K562 (cell line): ENCODE measurements around the gene DHDDS. TPM values are rescaled to one million over a fixed set of nuclear protein-coding genes. Genes with fewer than 3 reads are reported as not detected.
A peak's percentile ranks its signal among the peaks of the same experiment; 100 is the strongest.

Source experiments
- ASH1L ChIP-seq: fragments of 450-650 bp; IDR thresholded peaks from 2 replicates; pipeline ENCODE4 v1.6.1; 2018; ENCODE audit warnings: borderline replicate concordance, mild to moderate bottlenecking, low read depth; ENCODE audit not compliant: partially characterized antibody
- EHMT2 ChIP-seq: fragments of 450-650 bp; IDR thresholded peaks from 2 replicates; pipeline ENCODE4 v1.6.1; 2018; ENCODE audit warnings: antibody characterized with exemption
- ETV1 ChIP-seq: fragments of 450-650 bp; conservative IDR thresholded peaks from 2 replicates; pipeline ENCODE4 v1.6.1; 2016; ENCODE audit warnings: missing genetic modification characterization, control low read depth, low read depth, missing compliant biosample characterization
- ETV6 ChIP-seq, 3 experiments: fragments of 150-350 bp in 1 of 3; sonication (generic) in 1 of 3; formaldehyde crosslinking in 1 of 3; IDR thresholded peaks; 2 replicates each; pipeline versions ENCODE4 v1.6.1 to v1.8.0; 2014 to 2022; ENCODE audit warnings: borderline replicate concordance in 2 of 3, low read depth in 2 of 3, antibody characterized with exemption in 1 of 3, low read length in 1 of 3, mild to moderate bottlenecking in 1 of 3, missing genetic modification reagents in 1 of 3
- HMG20B ChIP-seq: fragments of 250-450 bp; sonication (Bioruptor Pico); IDR thresholded peaks from 2 replicates; pipeline ENCODE4 v1.5.0; 2021; ENCODE audit warnings: mild to moderate bottlenecking
- IRF1 ChIP-seq: sonication (generic); formaldehyde crosslinking; IDR thresholded peaks from 2 replicates; pipeline ENCODE4 v1.8.0; 2022; ENCODE audit warnings: missing genetic modification reagents, mild to moderate bottlenecking, borderline replicate concordance
- JUND ChIP-seq, 2 experiments: IDR thresholded peaks; 2 replicates in 1 of 2; 3 replicates in 1 of 2; pipeline ENCODE4 v1.6.1; 2011; ENCODE audit warnings: borderline replicate concordance in 2 of 2, low read depth in 2 of 2, low read length in 2 of 2, improper control_type of control experiment in 1 of 2, missing biosample characterization in 1 of 2, missing genetic modification characterization in 1 of 2, missing genetic modification reagents in 1 of 2
- KDM5B ChIP-seq: fragments of 200-600 bp; sonication (generic); IDR thresholded peaks from 2 replicates; pipeline ENCODE4 v1.6.1; 2012; ENCODE audit warnings: low read depth, mild to moderate bottlenecking, moderate library complexity, low read length, control low read depth, inconsistent platforms; ENCODE audit not compliant: insufficient replicate concordance
- KLF10 ChIP-seq: fragments of 250-450 bp; sonication (Bioruptor Pico); IDR thresholded peaks from 2 replicates; pipeline ENCODE4 v1.6.1; 2021; ENCODE audit warnings: matching md5 sums
- NCOA4 ChIP-seq: fragments of 450-650 bp; IDR thresholded peaks from 2 replicates; pipeline ENCODE4 v1.6.1; 2018; ENCODE audit warnings: mild to moderate bottlenecking; ENCODE audit not compliant: partially characterized antibody
- NFATC3 ChIP-seq: fragments of 450-650 bp; IDR thresholded peaks from 2 replicates; pipeline ENCODE4 v1.6.1; 2017; ENCODE audit warnings: mild to moderate bottlenecking
- NUFIP1 ChIP-seq: fragments of 450-650 bp; IDR thresholded peaks from 2 replicates; pipeline ENCODE4 v1.6.1; 2018; ENCODE audit not compliant: partially characterized antibody
- RBBP5 ChIP-seq: fragments of 200-600 bp; sonication (generic); IDR thresholded peaks from 2 replicates; pipeline ENCODE4 v1.6.1; 2012; ENCODE audit warnings: borderline replicate concordance, mild to moderate bottlenecking, low read length, control low read depth, inconsistent platforms; ENCODE audit not compliant: insufficient read depth, poor library complexity, severe bottlenecking
- REST ChIP-seq, 2 experiments: fragments of 450-650 bp; formaldehyde crosslinking in 1 of 2; IDR thresholded peaks; 2 replicates each; pipeline versions ENCODE4 v1.4.0 to v1.6.1; 2014 to 2020; ENCODE audit warnings: mild to moderate bottlenecking in 2 of 2, borderline replicate concordance in 1 of 2, low read depth in 1 of 2
- SMAD2 ChIP-seq: fragments of 150-350 bp; IDR thresholded peaks from 2 replicates; pipeline ENCODE4 v1.6.1; 2014; ENCODE audit warnings: low read depth, mild to moderate bottlenecking, low read length
- U2AF1 ChIP-seq: fragments of 200-400 bp; formaldehyde crosslinking; optimal IDR thresholded peaks from 2 replicates; pipeline ENCODE3; 2017; ENCODE audit warnings: mild to moderate bottlenecking, low read depth, low read length, moderate library complexity
- ZNF224 ChIP-seq: sonication (generic); formaldehyde crosslinking; IDR thresholded peaks from 2 replicates; pipeline ENCODE4 v1.8.0; 2022; ENCODE audit warnings: mild to moderate bottlenecking, missing genetic modification reagents
- ZNF668 ChIP-seq: fragments of 250-450 bp; sonication (Bioruptor Pico); IDR thresholded peaks from 2 replicates; pipeline ENCODE4 v1.8.0; 2022; ENCODE audit warnings: mild to moderate bottlenecking, inconsistent platforms
- polyA plus RNA-seq, 8 experiments: library from polyadenylated mRNA; depleted of rRNA in 4 of 8; stranded (reverse) in 5 of 8; unstranded in 3 of 8; fragments of >200 nt; fragmentation: Nextera tagmentation in 2 of 8; fragmentation: Illumina TruSeq in 1 of 8; extraction: Ambion mirVana in 2 of 8; extraction: Trizol in 1 of 8; gene quantifications; 2 replicates each; pipeline versions ENCODE4 v1.2.1 to v1.2.3, GENCODE V29; 2011 to 2014; ENCODE audit warnings: inconsistent platforms in 1 of 8, missing spikeins in 1 of 8
- total RNA-seq, 7 experiments: library from RNA; depleted of rRNA in 6 of 7; stranded (reverse); fragments of >200 nt in 6 of 7; fragmentation: Illumina TruSeq in 2 of 7; extraction: Trizol in 2 of 7; gene quantifications; 2 replicates each; pipeline versions ENCODE4 v1.2.1 to v1.2.3, GENCODE V29; 2011 to 2021; ENCODE audit warnings: low replicate concordance in 1 of 7

Gene DHDDS
- total and polyA plus RNA-seq, 9 of the 15 experiments (the other 6 are each of a cell fraction or from before 2014, with no cell fraction given), result 33.3 to 55.0 (median 44.3) TPM

GRCh38 chr1:26387447-26387846 lies 44.7 kb upstream of the DHDDS start (continued):
- no peak for TF ChIP-seq ASH1L
- no peak for TF ChIP-seq KLF10
- no peak for TF ChIP-seq ETV1
- TF ChIP-seq EHMT2, result no peak; the same call in 1 of the 2 replicates
- no peak for TF ChIP-seq KDM5B
- peak; percentile 98 for TF ChIP-seq JUND (IDR thresholded peaks at IDR 0.05; ENCODE audit: borderline replicate concordance, low read depth, low read length)
- peak; percentile 98 for TF ChIP-seq JUND (tag; IDR thresholded peaks at IDR 0.05; ENCODE audit: borderline replicate concordance, low read depth, low read length)
- no peak for TF ChIP-seq ZNF668 (CRISPR knock-in tag)
- TF ChIP-seq HMG20B, result no peak
- TF ChIP-seq ETV6 (IDR thresholded peaks at IDR 0.05; ENCODE audit: borderline replicate concordance in 1 of 2, low read depth in 2 of 2, low read length in 1 of 2), result no peak
- no peak for TF ChIP-seq ETV6 (CRISPR knock-in tag; IDR thresholded peaks at IDR 0.05; ENCODE audit: borderline replicate concordance)
- TF ChIP-seq U2AF1, result no peak
- no peak for TF ChIP-seq NCOA4
- no peak for TF ChIP-seq NUFIP1
- peak; percentile 21; the same call in 1 of the 2 replicates for TF ChIP-seq REST (IDR thresholded peaks at IDR 0.05; ENCODE audit: borderline replicate concordance)
- TF ChIP-seq REST (CRISPR knock-in tag; IDR thresholded peaks at IDR 0.05; ENCODE audit: low read depth), result no peak
- TF ChIP-seq ZNF224 (CRISPR knock-in tag), result no peak
- no peak for TF ChIP-seq IRF1
- TF ChIP-seq RBBP5, result no peak
- no peak for TF ChIP-seq NFATC3
- no peak for TF ChIP-seq SMAD2
